Stimulated activated CD4-positive, alpha-beta T cell treated with anti-CD3 and anti-CD28 coated beads, Interleukin-2, amount 100 ng/mL, for 48 hours (primary cell): ENCODE data around the gene BANP.
"Not testable (repeated sequence)": the region's sequence is repeated elsewhere in the genome, so short reads cannot be mapped to it uniquely, and the experiment has no call there.

Source experiments
- DNase-seq, 2 donors: peaks; one replicate each; pipeline ENCODE4 v3.0.0-alpha.2; 2020

BANP gene

GRCh38 chr16:88016964-88017363 is 65.7 kb downstream of the BANP start:
- no peak for DNase-seq

- DNase-seq, result no peak
Observed at GRCh38 chr16:88017587-88018101, 66.4 kb downstream of the BANP start.

GRCh38 chr16:88018382-88018781 is 67.1 kb downstream of the BANP start:
- not testable (repeated sequence) for DNase-seq

- DNase-seq, result not testable (repeated sequence)
Observed at GRCh38 chr16:88019041-88019820, 68.0 kb downstream of the BANP start.

- DNase-seq, result no peak
Observed at GRCh38 chr16:88019821-88020515, 68.7 kb downstream of the BANP start.

- no peak for DNase-seq
Observed at GRCh38 chr16:88020516-88020885, 69.3 kb downstream of the BANP start.

- DNase-seq, result not testable (repeated sequence)
Observed at GRCh38 chr16:88021041-88021970, 70.1 kb downstream of the BANP start.

- DNase-seq, result no peak
Observed at GRCh38 chr16:88022076-88023042, 71.1 kb downstream of the BANP start.

- no peak for DNase-seq
Observed at GRCh38 chr16:88023366-88023765, 72.1 kb downstream of the BANP start.

- no peak for DNase-seq
Observed at GRCh38 chr16:88023786-88024185, 72.6 kb downstream of the BANP start.

- not testable (repeated sequence) for DNase-seq
Observed at GRCh38 chr16:88024491-88025085, 73.4 kb downstream of the BANP start.

- peak in 1 of 2 donors; percentile 30 for DNase-seq
Observed at GRCh38 chr16:88025086-88025492, 73.9 kb downstream of the BANP start.

GRCh38 chr16:88025828-88026555 is 74.8 kb downstream of the BANP start:
- not testable (repeated sequence) for DNase-seq

GRCh38 chr16:88026964-88027938 is 76.0 kb downstream of the BANP start:
- DNase-seq, result no peak

GRCh38 chr16:88028177-88028930 is 77.1 kb downstream of the BANP start:
- not testable (repeated sequence) for DNase-seq

GRCh38 chr16:88030498-88030897 is 79.3 kb downstream of the BANP start:
- no peak for DNase-seq

- not testable (repeated sequence) for DNase-seq
Observed at GRCh38 chr16:88030961-88031360, 79.7 kb downstream of the BANP start.

GRCh38 chr16:88033003-88033740 is 81.9 kb downstream of the BANP start:
- not testable (repeated sequence) for DNase-seq
